GM19468 (cell line): ENCODE results near the gene SHFL.

ENCODE experiments used
- ATAC-seq: cut with Tn5 transposase; IDR thresholded peaks from one replicate; pipeline ENCODE4 v1.9.1; 2021; ENCODE audit warnings: mild to moderate bottlenecking, moderate library complexity, moderate number of reproducible peaks; ENCODE audit not compliant: unreplicated experiment; ENCODE audit errors: extremely low read depth

The SHFL gene

GRCh38 chr19:10085641-10086590 lies at the start of gene SHFL:
Gene SHFL (plus strand): TSS chr19:10086317. CDS start chr19:10086428, 111 bp downstream.
- peak; percentile 62 for ATAC-seq

- no peak for ATAC-seq
These were observed 49.5 kb upstream of the SHFL start for GRCh38 chr19:10036601-10037071.

- no peak for ATAC-seq
These were observed 48.8 kb upstream of the SHFL start for GRCh38 chr19:10037367-10037766.

GRCh38 chr19:10037809-10038208 lies 48.3 kb upstream of the SHFL start:
- ATAC-seq, result no peak

GRCh38 chr19:10043286-10043927 lies 42.7 kb upstream of the SHFL start:
- no peak for ATAC-seq

GRCh38 chr19:10044390-10044789 lies 41.7 kb upstream of the SHFL start:
- no peak for ATAC-seq

GRCh38 chr19:10045371-10045770 lies 40.7 kb upstream of the SHFL start:
- no peak for ATAC-seq

- no peak for ATAC-seq
These were observed 36.5 kb upstream of the SHFL start for GRCh38 chr19:10049626-10050025.

GRCh38 chr19:10052602-10053360 lies 33.3 kb upstream of the SHFL start:
- no peak for ATAC-seq

GRCh38 chr19:10061717-10062310 lies 24.3 kb upstream of the SHFL start:
- no peak for ATAC-seq

GRCh38 chr19:10068205-10068604 lies 17.9 kb upstream of the SHFL start:
- ATAC-seq, result no peak

- no peak for ATAC-seq
These were observed 17.1 kb upstream of the SHFL start for GRCh38 chr19:10069046-10069445.

- ATAC-seq, result no peak
These were observed 15.2 kb upstream of the SHFL start for GRCh38 chr19:10070730-10071446.

- no peak for ATAC-seq
These were observed 12.0 kb upstream of the SHFL start for GRCh38 chr19:10074153-10074552.

GRCh38 chr19:10076535-10076934 lies 9.6 kb upstream of the SHFL start:
- no peak for ATAC-seq

GRCh38 chr19:10078329-10078728 lies 7.8 kb upstream of the SHFL start:
- ATAC-seq, result no peak

- ATAC-seq, result no peak
These were observed 7.1 kb upstream of the SHFL start for GRCh38 chr19:10079031-10079453.

GRCh38 chr19:10083911-10084310 lies 2.2 kb upstream of the SHFL start:
- no peak for ATAC-seq

GRCh38 chr19:10084803-10085202 lies 1.3 kb upstream of the SHFL start:
- no peak for ATAC-seq
